ENCODE results near the gene SF3A2.

Gene SF3A2

GRCh38 chr19:2233601-2234280 is 2.9 kb upstream of the SF3A2 start:
- Mint-ChIP-seq H3K4me3 (peak overlapping the region; percentile 91), H3K27me3 (no peaks in the 10 kb centered on the region), H3K4me1 (peaks cover 40% of the 10 kb centered on the region), H3K9me3 (no peaks in the 10 kb centered on the region), H3K27ac (ENCODE audit: low read depth) (peak overlapping the region; percentile 76), H3K36me3 (ENCODE audit: insufficient read depth) (peaks cover 42% of the 10 kb centered on the region)
- no peak for ATAC-seq (replicated peaks; ENCODE audit: extremely low read depth, poor library complexity, severe bottlenecking)
- no peak for DNase-seq (ENCODE audit: low spot score in 2 of 2)

GRCh38 chr19:2234996-2235380 is 1.6 kb upstream of the SF3A2 start:
- Mint-ChIP-seq H3K4me3 (peak overlapping the region; percentile 91), H3K9me3 (no peaks in the 10 kb centered on the region), H3K27ac (ENCODE audit: low read depth) (peak overlapping the region; percentile 90), H3K27me3 (no peaks in the 10 kb centered on the region), H3K4me1 (peaks cover 53% of the 10 kb centered on the region), H3K36me3 (ENCODE audit: insufficient read depth) (peaks cover 44% of the 10 kb centered on the region)
- ATAC-seq (replicated peaks; ENCODE audit: extremely low read depth, poor library complexity, severe bottlenecking) (no peak), DNase-seq (ENCODE audit: low spot score in 2 of 2) (no peak)

- no peaks in the 10 kb centered on the region for H3K9me3 Mint-ChIP-seq
- ATAC-seq (replicated peaks; ENCODE audit: extremely low read depth, poor library complexity, severe bottlenecking) (no peak), DNase-seq (ENCODE audit: low spot score in 2 of 2) (no peak)
- peak overlapping the region; percentile 91 for H3K4me3 Mint-ChIP-seq
- peaks cover 46% of the 10 kb centered on the region for H3K36me3 Mint-ChIP-seq (ENCODE audit: insufficient read depth)
- H3K27me3 Mint-ChIP-seq, result no peaks in the 10 kb centered on the region
- peaks cover 58% of the 10 kb centered on the region for H3K4me1 Mint-ChIP-seq
- H3K27ac Mint-ChIP-seq (ENCODE audit: low read depth), result peak overlapping the region; percentile 90
Observed at GRCh38 chr19:2235381-2236063, 1.1 kb upstream of the SF3A2 start.

GRCh38 chr19:2236064-2236313 is 635 bp upstream of the SF3A2 start:
- no peaks in the 10 kb centered on the region for H3K9me3 Mint-ChIP-seq
- peaks cover 63% of the 10 kb centered on the region for H3K4me1 Mint-ChIP-seq
- ATAC-seq (replicated peaks; ENCODE audit: extremely low read depth, poor library complexity, severe bottlenecking) (no peak), DNase-seq (ENCODE audit: low spot score in 2 of 2) (no peak)
- peak overlapping the region; percentile 91 for H3K4me3 Mint-ChIP-seq
- H3K27ac Mint-ChIP-seq (ENCODE audit: low read depth), result peak overlapping the region; percentile 99
- H3K27me3 Mint-ChIP-seq, result no peaks in the 10 kb centered on the region
- H3K36me3 Mint-ChIP-seq (ENCODE audit: insufficient read depth), result peaks cover 43% of the 10 kb centered on the region

- peaks cover 72% of the 10 kb centered on the region for H3K4me1 Mint-ChIP-seq
- ATAC-seq (replicated peaks; ENCODE audit: extremely low read depth, poor library complexity, severe bottlenecking), result no peak
- H3K36me3 Mint-ChIP-seq (ENCODE audit: insufficient read depth), result peaks cover 49% of the 10 kb centered on the region
- no peaks in the 10 kb centered on the region for H3K27me3 Mint-ChIP-seq
- DNase-seq (ENCODE audit: low spot score in 2 of 2), result no peak
- no peaks in the 10 kb centered on the region for H3K9me3 Mint-ChIP-seq
- H3K4me3 Mint-ChIP-seq, result peak overlapping the region; percentile 91
- H3K27ac Mint-ChIP-seq (ENCODE audit: low read depth), result peak overlapping the region; percentile 99
Observed at GRCh38 chr19:2237051-2237868, 636 bp downstream of the SF3A2 start.

GRCh38 chr19:2237869-2238153 is 1.2 kb downstream of the SF3A2 start:
- ATAC-seq (replicated peaks; ENCODE audit: extremely low read depth, poor library complexity, severe bottlenecking) (no peak), DNase-seq (ENCODE audit: low spot score in 2 of 2) (no peak)
- peaks cover 78% of the 10 kb centered on the region for H3K4me1 Mint-ChIP-seq
- H3K9me3 Mint-ChIP-seq, result no peaks in the 10 kb centered on the region
- H3K27ac Mint-ChIP-seq (ENCODE audit: low read depth), result peak overlapping the region; percentile 99
- peak overlapping the region; percentile 91 for H3K4me3 Mint-ChIP-seq
- peaks cover 51% of the 10 kb centered on the region for H3K36me3 Mint-ChIP-seq (ENCODE audit: insufficient read depth)
- H3K27me3 Mint-ChIP-seq, result no peaks in the 10 kb centered on the region

- no peak for ATAC-seq (replicated peaks; ENCODE audit: extremely low read depth, poor library complexity, severe bottlenecking)
- Mint-ChIP-seq H3K4me1 (peaks cover 76% of the 10 kb centered on the region), H3K9me3 (no peaks in the 10 kb centered on the region), H3K27me3 (no peaks in the 10 kb centered on the region), H3K4me3 (peak overlapping the region; percentile 91), H3K27ac (ENCODE audit: low read depth) (peak overlapping the region; percentile 99), H3K36me3 (ENCODE audit: insufficient read depth) (peaks cover 52% of the 10 kb centered on the region)
- no peak for DNase-seq (ENCODE audit: low spot score in 2 of 2)
Observed at GRCh38 chr19:2239173-2239572, 2.5 kb downstream of the SF3A2 start.

GRCh38 chr19:2239771-2240770 is 3.4 kb downstream of the SF3A2 start:
- ATAC-seq (replicated peaks; ENCODE audit: extremely low read depth, poor library complexity, severe bottlenecking) (no peak), DNase-seq (ENCODE audit: low spot score in 2 of 2) (no peak)
- peaks cover 67% of the 10 kb centered on the region for H3K4me1 Mint-ChIP-seq
- H3K4me3 Mint-ChIP-seq, result peak overlapping the region; percentile 91
- H3K27ac Mint-ChIP-seq (ENCODE audit: low read depth), result peak overlapping the region; percentile 99
- no peaks in the 10 kb centered on the region for H3K27me3 Mint-ChIP-seq
- peaks cover 58% of the 10 kb centered on the region for H3K36me3 Mint-ChIP-seq (ENCODE audit: insufficient read depth)
- no peaks in the 10 kb centered on the region for H3K9me3 Mint-ChIP-seq

- peaks cover 63% of the 10 kb centered on the region for H3K36me3 Mint-ChIP-seq (ENCODE audit: insufficient read depth)
- no peak for DNase-seq (ENCODE audit: low spot score in 2 of 2)
- ATAC-seq (replicated peaks; ENCODE audit: extremely low read depth, poor library complexity, severe bottlenecking), result no peak
- no peaks in the 10 kb centered on the region for H3K9me3 Mint-ChIP-seq
- peak overlapping the region; percentile 91 for H3K4me3 Mint-ChIP-seq
- peaks cover 61% of the 10 kb centered on the region for H3K4me1 Mint-ChIP-seq
- H3K27me3 Mint-ChIP-seq, result no peaks in the 10 kb centered on the region
- H3K27ac Mint-ChIP-seq (ENCODE audit: low read depth), result peak overlapping the region; percentile 99
Observed at GRCh38 chr19:2240881-2241760, 4.5 kb downstream of the SF3A2 start.

- DNase-seq (ENCODE audit: low spot score in 2 of 2) (no peak), ATAC-seq (replicated peaks; ENCODE audit: extremely low read depth, poor library complexity, severe bottlenecking) (no peak)
- peaks cover 53% of the 10 kb centered on the region for H3K4me1 Mint-ChIP-seq
- peaks cover 62% of the 10 kb centered on the region for H3K36me3 Mint-ChIP-seq (ENCODE audit: insufficient read depth)
- peak overlapping the region; percentile 91 for H3K4me3 Mint-ChIP-seq
- H3K27ac Mint-ChIP-seq (ENCODE audit: low read depth), result peak overlapping the region; percentile 75
- H3K27me3 Mint-ChIP-seq, result no peaks in the 10 kb centered on the region
- no peaks in the 10 kb centered on the region for H3K9me3 Mint-ChIP-seq
Observed at GRCh38 chr19:2242092-2242537, 5.5 kb downstream of the SF3A2 start.

- Mint-ChIP-seq H3K27me3 (no peaks in the 10 kb centered on the region), H3K27ac (ENCODE audit: low read depth) (peak overlapping the region; percentile 75), H3K4me1 (peaks cover 49% of the 10 kb centered on the region), H3K36me3 (ENCODE audit: insufficient read depth) (peaks cover 61% of the 10 kb centered on the region), H3K9me3 (no peaks in the 10 kb centered on the region), H3K4me3 (peak overlapping the region; percentile 91)
- no peak for ATAC-seq (replicated peaks; ENCODE audit: extremely low read depth, poor library complexity, severe bottlenecking)
- no peak for DNase-seq (ENCODE audit: low spot score in 2 of 2)
Observed at GRCh38 chr19:2242816-2243215, 6.2 kb downstream of the SF3A2 start.
